HEK293 (cell line): ENCODE measurements around the gene SKAP1.

Source experiments
- CTCF ChIA-PET: fragments of 350-600 bp; formaldehyde crosslinking; extraction: SDS; loops from one replicate; lab custom pipeline; 2021; ENCODE audit warnings: antibody characterized with exemption; lab: Yijun Ruan, JAX
- POLR2A ChIA-PET: fragments of 300-600 bp; formaldehyde crosslinking; extraction: SDS; loops from one replicate; lab custom pipeline; 2020; ENCODE audit warnings: antibody characterized with exemption, inconsistent platforms; lab: Yijun Ruan, JAX
- H3K27ac ChIP-seq: fragments of 200-500 bp; sonication (Bioruptor generic); 2 replicates; pipeline ENCODE4 v1.5.1; 2014; ENCODE audit warnings: low read depth, low read length, control low read depth, inconsistent platforms; ENCODE audit errors: extremely low read depth
- H3K36me3 ChIP-seq, 2 experiments: fragments of 200-500 bp in 1 of 2; sonication (Bioruptor generic) in 1 of 2; 1 replicate in 1 of 2; 2 replicates in 1 of 2; pipeline ENCODE4 v1.5.1; 2014 to 2017; ENCODE audit warnings: inconsistent platforms in 2 of 2, low read length in 2 of 2; ENCODE audit not compliant: control insufficient read depth in 2 of 2, insufficient read depth in 1 of 2
- H3K4me1 ChIP-seq: fragments of 200-500 bp; sonication (Bioruptor generic); 2 replicates; pipeline ENCODE4 v1.5.1; 2014; ENCODE audit warnings: mild to moderate bottlenecking, low read length, inconsistent platforms; ENCODE audit not compliant: control insufficient read depth, insufficient read depth
- H3K4me3 ChIP-seq: 2 replicates; pipeline ENCODE4 v1.5.1; 2011; ENCODE audit warnings: low read depth, mild to moderate bottlenecking, control low read depth, low read length, moderate library complexity
- H3K9me3 ChIP-seq: fragments of 200-500 bp; sonication (Bioruptor generic); 2 replicates; pipeline ENCODE4 v1.5.1; 2014; ENCODE audit warnings: low read depth, low read length, inconsistent platforms; ENCODE audit not compliant: control insufficient read depth, insufficient read depth
- BCL11A ChIP-seq: fragments of 450-650 bp; formaldehyde crosslinking; IDR thresholded peaks from 2 replicates; pipeline ENCODE4 v1.5.1; 2016; ENCODE audit warnings: low read depth, missing biosample characterization, missing genetic modification characterization
- EGR2 ChIP-seq: fragments of 450-650 bp; formaldehyde crosslinking; IDR thresholded peaks from 2 replicates; pipeline ENCODE4 v1.5.1; 2016; ENCODE audit warnings: low read depth, missing biosample characterization, missing genetic modification characterization
- HOXC10 ChIP-seq: sonication (generic); formaldehyde crosslinking; IDR thresholded peaks from 2 replicates; pipeline ENCODE4 v1.8.1; 2023; ENCODE audit warnings: mild to moderate bottlenecking, missing genetic modification reagents
- PRDM1 ChIP-seq: fragments of 450-650 bp; formaldehyde crosslinking; IDR thresholded peaks from 2 replicates; pipeline ENCODE4; 2016; ENCODE audit warnings: missing biosample characterization, missing genetic modification characterization
- TRIM28 ChIP-seq: IDR thresholded peaks from 2 replicates; pipeline ENCODE4 v1.6.1; 2011; ENCODE audit warnings: low read length, control low read depth, borderline replicate concordance
- ZBTB17 ChIP-seq: fragments of 450-650 bp; formaldehyde crosslinking; IDR thresholded peaks from 2 replicates; pipeline ENCODE4 v1.5.1; 2016; ENCODE audit warnings: missing biosample characterization, missing genetic modification characterization
- ZNF2 ChIP-seq: fragments of 450-650 bp; formaldehyde crosslinking; IDR thresholded peaks from 2 replicates; pipeline ENCODE4 v1.5.1; 2016; ENCODE audit warnings: missing biosample characterization, missing genetic modification characterization
- ZNF202 ChIP-seq: fragments of 450-650 bp; formaldehyde crosslinking; IDR thresholded peaks from 2 replicates; pipeline ENCODE4 v1.5.1; 2016; ENCODE audit warnings: missing biosample characterization, missing genetic modification characterization, borderline replicate concordance
- ZNF248 ChIP-seq: fragments of 450-650 bp; formaldehyde crosslinking; IDR thresholded peaks from 2 replicates; pipeline ENCODE4 v1.5.1; 2017; ENCODE audit warnings: missing biosample characterization, missing genetic modification characterization
- ZNF274 ChIP-seq, 2 experiments: fragments of 200-500 bp in 1 of 2; fragments of 450-650 bp in 1 of 2; sonication (Bioruptor generic) in 1 of 2; formaldehyde crosslinking in 1 of 2; IDR thresholded peaks; 2 replicates each; pipeline versions ENCODE4 v1.5.1 to v1.6.1; 2014 to 2016; ENCODE audit warnings: borderline replicate concordance in 1 of 2, inconsistent platforms in 1 of 2, low read length in 1 of 2, missing biosample characterization in 1 of 2, missing genetic modification characterization in 1 of 2
- ZNF366 ChIP-seq: fragments of 450-650 bp; formaldehyde crosslinking; conservative IDR thresholded peaks from 2 replicates; pipeline ENCODE4 v1.5.1; 2016; ENCODE audit warnings: missing biosample characterization, missing genetic modification characterization
- ZNF404 ChIP-seq: fragments of 450-650 bp; formaldehyde crosslinking; IDR thresholded peaks from 2 replicates; pipeline ENCODE4 v1.5.1; 2017; ENCODE audit warnings: missing biosample characterization, missing genetic modification characterization
- ZNF654 ChIP-seq: fragments of 450-650 bp; formaldehyde crosslinking; IDR thresholded peaks from 2 replicates; pipeline ENCODE4 v1.5.1; 2016; ENCODE audit warnings: low read depth, missing biosample characterization, missing genetic modification characterization
- ZNF660 ChIP-seq: fragments of 450-650 bp; IDR thresholded peaks from 2 replicates; pipeline ENCODE4 v1.5.1; 2018; ENCODE audit warnings: missing biosample characterization, mild to moderate bottlenecking, missing genetic modification characterization
- ZNF664 ChIP-seq: fragments of 450-650 bp; formaldehyde crosslinking; IDR thresholded peaks from 2 replicates; pipeline ENCODE4 v1.5.1; 2016; ENCODE audit warnings: missing biosample characterization, missing genetic modification characterization
- ZNF768 ChIP-seq: fragments of 450-650 bp; formaldehyde crosslinking; IDR thresholded peaks from 2 replicates; pipeline ENCODE4 v1.5.1; 2018; ENCODE audit warnings: missing biosample characterization, mild to moderate bottlenecking, missing genetic modification characterization
- TF ChIP-seq, protein P1 (sequence below): fragments of 450-650 bp; formaldehyde crosslinking; IDR thresholded peaks from 2 replicates; pipeline ENCODE4 v1.5.1; 2016; ENCODE audit warnings: missing biosample characterization, missing genetic modification characterization
- TF ChIP-seq, protein P2 (sequence below): fragments of 450-650 bp; formaldehyde crosslinking; IDR thresholded peaks from 2 replicates; pipeline ENCODE4 v1.5.1; 2017; ENCODE audit warnings: missing biosample characterization, missing genetic modification characterization
- TF ChIP-seq, protein P3 (sequence below): fragments of 450-650 bp; IDR thresholded peaks from 2 replicates; pipeline ENCODE4 v1.5.1; 2018; ENCODE audit warnings: missing biosample characterization, mild to moderate bottlenecking, missing genetic modification characterization
- TF ChIP-seq, protein P4 (sequence below): fragments of 450-650 bp; formaldehyde crosslinking; IDR thresholded peaks from 2 replicates; pipeline ENCODE4 v1.5.1; 2016; ENCODE audit warnings: missing biosample characterization, missing genetic modification characterization, low read depth
- TF ChIP-seq, protein P5 (sequence below): fragments of 450-650 bp; formaldehyde crosslinking; IDR thresholded peaks from 2 replicates; pipeline ENCODE4 v1.5.1; 2017; ENCODE audit warnings: missing biosample characterization, missing genetic modification characterization
- TF ChIP-seq, protein P6 (sequence below): sonication (generic); formaldehyde crosslinking; IDR thresholded peaks from 2 replicates; pipeline ENCODE4 v1.8.1; 2022; ENCODE audit warnings: mild to moderate bottlenecking, moderate library complexity, missing genetic modification reagents

The SKAP1 gene

DNA sequence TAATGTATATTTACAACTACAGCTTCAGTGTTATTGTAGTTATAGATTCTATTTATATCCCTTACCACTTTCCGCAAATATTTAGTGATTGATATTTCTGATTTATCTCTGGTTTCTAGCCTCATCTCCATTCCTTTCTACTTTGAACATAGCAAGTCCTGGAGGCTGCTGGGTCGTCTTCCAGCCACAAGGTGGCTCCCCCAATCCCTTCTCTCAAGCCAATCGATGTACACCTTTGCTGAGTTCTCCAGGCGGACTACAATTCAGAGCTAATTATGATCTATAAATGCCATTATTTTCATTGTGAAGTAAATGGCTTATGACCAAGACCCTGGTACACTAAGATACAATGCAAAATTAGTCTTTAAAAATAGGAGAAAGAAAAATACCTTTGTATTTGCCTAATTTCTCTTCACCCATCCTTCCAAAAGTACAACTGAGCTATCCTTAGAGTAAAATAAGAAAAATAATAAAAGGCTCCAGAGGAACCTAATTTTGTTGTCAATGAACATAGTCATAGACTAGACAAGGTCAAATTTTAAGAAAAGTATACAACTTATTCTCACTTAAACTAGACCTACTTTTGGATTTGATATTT is 122.1 kb downstream of the SKAP1 start:
- POLR2A ChIA-PET: no interaction called here
- H3K4me1 ChIP-seq: peaks cover 6% of the 10 kb centered on the region
- no peaks in the 10 kb centered on the region for H3K9me3 ChIP-seq
- H3K27ac ChIP-seq: no peak overlapping the region
- TF ChIP-seq ZNF660 (tag by site-specific recombination) (peak; percentile 32; the same call in 1 of the 2 replicates), ZBTB17 (tag by site-specific recombination) (peak; percentile 88), ZNF2 (tag by site-specific recombination) (peak; percentile 63), ZNF366 (tag by site-specific recombination) (no peak), ZNF248 (tag by site-specific recombination) (no peak), ZNF202 (tag by site-specific recombination) (no peak), ZNF654 (peak; percentile 66)
- TF ChIP-seq, protein P1, sequence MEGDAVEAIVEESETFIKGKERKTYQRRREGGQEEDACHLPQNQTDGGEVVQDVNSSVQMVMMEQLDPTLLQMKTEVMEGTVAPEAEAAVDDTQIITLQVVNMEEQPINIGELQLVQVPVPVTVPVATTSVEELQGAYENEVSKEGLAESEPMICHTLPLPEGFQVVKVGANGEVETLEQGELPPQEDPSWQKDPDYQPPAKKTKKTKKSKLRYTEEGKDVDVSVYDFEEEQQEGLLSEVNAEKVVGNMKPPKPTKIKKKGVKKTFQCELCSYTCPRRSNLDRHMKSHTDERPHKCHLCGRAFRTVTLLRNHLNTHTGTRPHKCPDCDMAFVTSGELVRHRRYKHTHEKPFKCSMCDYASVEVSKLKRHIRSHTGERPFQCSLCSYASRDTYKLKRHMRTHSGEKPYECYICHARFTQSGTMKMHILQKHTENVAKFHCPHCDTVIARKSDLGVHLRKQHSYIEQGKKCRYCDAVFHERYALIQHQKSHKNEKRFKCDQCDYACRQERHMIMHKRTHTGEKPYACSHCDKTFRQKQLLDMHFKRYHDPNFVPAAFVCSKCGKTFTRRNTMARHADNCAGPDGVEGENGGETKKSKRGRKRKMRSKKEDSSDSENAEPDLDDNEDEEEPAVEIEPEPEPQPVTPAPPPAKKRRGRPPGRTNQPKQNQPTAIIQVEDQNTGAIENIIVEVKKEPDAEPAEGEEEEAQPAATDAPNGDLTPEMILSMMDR (tag by site-specific recombination): peak; percentile 47; the same call in 1 of the 2 replicates
- H3K36me3 ChIP-seq: no peaks in the 10 kb centered on the region
- no peak overlapping the region for H3K4me3 ChIP-seq
- CTCF ChIA-PET: interaction anchor here (0.6 to 3.9 kb wide), 63 partner anchors 9 to 576 kb away, joined by 3 to 76 read pairs (median 5); partner anchors contain the start of genes HOXB5 and HOXB8

DNA sequence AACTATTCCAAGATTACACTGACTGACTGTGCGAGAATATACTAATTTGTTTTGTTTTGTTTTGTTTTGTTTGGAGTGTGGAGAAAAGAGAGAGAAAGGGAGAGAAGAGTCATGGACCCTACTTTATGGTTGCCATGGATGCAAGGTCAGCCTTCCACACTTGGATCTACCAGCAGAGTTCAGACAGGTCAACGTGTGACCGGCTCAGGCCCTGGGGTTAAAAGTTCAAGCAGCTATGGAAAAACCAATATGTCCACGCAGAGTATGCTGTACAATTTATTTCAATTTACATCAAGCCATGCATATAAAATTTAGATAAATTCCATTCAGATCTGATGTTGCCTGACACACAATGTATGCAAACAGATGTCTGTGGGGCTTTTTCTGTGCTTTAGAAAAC is 122.8 kb downstream of the SKAP1 start:
- Histone ChIP-seq H3K36me3 (no peaks in the 10 kb centered on the region), H3K4me3 (no peak overlapping the region), H3K27ac (no peak overlapping the region), H3K9me3 (no peaks in the 10 kb centered on the region), H3K4me1 (peaks cover 6% of the 10 kb centered on the region)
- TF ChIP-seq ZNF664: no peak
- TF ChIP-seq PRDM1 (tag by site-specific recombination): peak; percentile 20; the same call in 1 of the 2 replicates
- ChIA-PET POLR2A (no interaction called here), CTCF (interaction anchor here (0.6 to 3.9 kb wide), 35 partner anchors 11 to 577 kb away, joined by 3 to 76 read pairs (median 6); partner anchors contain the start of genes HOXB5 and HOXB8)

DNA sequence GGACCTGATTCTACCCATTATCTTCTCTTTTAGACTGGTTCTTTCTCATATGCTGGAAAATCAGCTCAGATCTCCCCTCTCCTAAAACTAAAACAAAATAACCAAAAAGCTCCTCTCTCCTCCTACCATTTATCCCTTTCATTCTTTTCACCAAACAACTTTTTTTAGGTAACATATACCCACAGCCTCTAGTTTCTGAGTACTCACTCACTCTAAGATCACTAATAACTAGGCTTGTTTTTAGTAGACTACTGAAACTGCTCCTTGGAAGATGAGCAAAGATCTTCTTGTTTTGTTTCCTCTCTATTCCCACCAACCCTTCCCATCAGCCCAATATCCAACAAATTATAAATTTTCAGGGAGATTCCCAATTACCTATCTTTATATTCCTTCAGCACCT is 129.0 kb downstream of the SKAP1 start:
- Histone ChIP-seq H3K36me3 (no peaks in the 10 kb centered on the region), H3K4me3 (no peak overlapping the region), H3K4me1 (no peaks in the 10 kb centered on the region), H3K27ac (no peak overlapping the region), H3K9me3 (no peaks in the 10 kb centered on the region)
- ChIA-PET CTCF (interaction anchor here (0.6 to 1.3 kb wide), 4 partner anchors 28 to 411 kb away, joined by 3 to 5 read pairs (median 3); no protein-coding TSS in a partner anchor), POLR2A (no interaction called here)
- TF ChIP-seq HOXC10 (CRISPR knock-in tag) (no peak), BCL11A (no peak), ZNF248 (tag by site-specific recombination) (no peak), ZNF404 (tag by site-specific recombination) (no peak), EGR2 (tag by site-specific recombination) (no peak), ZNF768 (no peak), ZNF274 (IDR thresholded peaks at IDR 0.05; ENCODE audit: low read length) (no peak), ZNF274 (tag by site-specific recombination; IDR thresholded peaks at IDR 0.05; ENCODE audit: borderline replicate concordance) (no peak), TRIM28 (no peak)
- TF ChIP-seq, protein P2, sequence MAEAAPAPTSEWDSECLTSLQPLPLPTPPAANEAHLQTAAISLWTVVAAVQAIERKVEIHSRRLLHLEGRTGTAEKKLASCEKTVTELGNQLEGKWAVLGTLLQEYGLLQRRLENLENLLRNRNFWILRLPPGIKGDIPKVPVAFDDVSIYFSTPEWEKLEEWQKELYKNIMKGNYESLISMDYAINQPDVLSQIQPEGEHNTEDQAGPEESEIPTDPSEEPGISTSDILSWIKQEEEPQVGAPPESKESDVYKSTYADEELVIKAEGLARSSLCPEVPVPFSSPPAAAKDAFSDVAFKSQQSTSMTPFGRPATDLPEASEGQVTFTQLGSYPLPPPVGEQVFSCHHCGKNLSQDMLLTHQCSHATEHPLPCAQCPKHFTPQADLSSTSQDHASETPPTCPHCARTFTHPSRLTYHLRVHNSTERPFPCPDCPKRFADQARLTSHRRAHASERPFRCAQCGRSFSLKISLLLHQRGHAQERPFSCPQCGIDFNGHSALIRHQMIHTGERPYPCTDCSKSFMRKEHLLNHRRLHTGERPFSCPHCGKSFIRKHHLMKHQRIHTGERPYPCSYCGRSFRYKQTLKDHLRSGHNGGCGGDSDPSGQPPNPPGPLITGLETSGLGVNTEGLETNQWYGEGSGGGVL: no peak
- TF ChIP-seq, protein P3, sequence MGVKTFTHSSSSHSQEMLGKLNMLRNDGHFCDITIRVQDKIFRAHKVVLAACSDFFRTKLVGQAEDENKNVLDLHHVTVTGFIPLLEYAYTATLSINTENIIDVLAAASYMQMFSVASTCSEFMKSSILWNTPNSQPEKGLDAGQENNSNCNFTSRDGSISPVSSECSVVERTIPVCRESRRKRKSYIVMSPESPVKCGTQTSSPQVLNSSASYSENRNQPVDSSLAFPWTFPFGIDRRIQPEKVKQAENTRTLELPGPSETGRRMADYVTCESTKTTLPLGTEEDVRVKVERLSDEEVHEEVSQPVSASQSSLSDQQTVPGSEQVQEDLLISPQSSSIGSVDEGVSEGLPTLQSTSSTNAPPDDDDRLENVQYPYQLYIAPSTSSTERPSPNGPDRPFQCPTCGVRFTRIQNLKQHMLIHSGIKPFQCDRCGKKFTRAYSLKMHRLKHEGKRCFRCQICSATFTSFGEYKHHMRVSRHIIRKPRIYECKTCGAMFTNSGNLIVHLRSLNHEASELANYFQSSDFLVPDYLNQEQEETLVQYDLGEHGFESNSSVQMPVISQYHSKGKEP (tag by site-specific recombination): no peak
- TF ChIP-seq, protein P4, sequence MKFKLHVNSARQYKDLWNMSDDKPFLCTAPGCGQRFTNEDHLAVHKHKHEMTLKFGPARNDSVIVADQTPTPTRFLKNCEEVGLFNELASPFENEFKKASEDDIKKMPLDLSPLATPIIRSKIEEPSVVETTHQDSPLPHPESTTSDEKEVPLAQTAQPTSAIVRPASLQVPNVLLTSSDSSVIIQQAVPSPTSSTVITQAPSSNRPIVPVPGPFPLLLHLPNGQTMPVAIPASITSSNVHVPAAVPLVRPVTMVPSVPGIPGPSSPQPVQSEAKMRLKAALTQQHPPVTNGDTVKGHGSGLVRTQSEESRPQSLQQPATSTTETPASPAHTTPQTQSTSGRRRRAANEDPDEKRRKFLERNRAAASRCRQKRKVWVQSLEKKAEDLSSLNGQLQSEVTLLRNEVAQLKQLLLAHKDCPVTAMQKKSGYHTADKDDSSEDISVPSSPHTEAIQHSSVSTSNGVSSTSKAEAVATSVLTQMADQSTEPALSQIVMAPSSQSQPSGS: no peak
- TF ChIP-seq, protein P5, sequence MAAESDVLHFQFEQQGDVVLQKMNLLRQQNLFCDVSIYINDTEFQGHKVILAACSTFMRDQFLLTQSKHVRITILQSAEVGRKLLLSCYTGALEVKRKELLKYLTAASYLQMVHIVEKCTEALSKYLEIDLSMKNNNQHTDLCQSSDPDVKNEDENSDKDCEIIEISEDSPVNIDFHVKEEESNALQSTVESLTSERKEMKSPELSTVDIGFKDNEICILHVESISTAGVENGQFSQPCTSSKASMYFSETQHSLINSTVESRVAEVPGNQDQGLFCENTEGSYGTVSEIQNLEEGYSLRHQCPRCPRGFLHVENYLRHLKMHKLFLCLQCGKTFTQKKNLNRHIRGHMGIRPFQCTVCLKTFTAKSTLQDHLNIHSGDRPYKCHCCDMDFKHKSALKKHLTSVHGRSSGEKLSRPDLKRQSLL (tag by site-specific recombination): no peak
- TF ChIP-seq, protein P6, sequence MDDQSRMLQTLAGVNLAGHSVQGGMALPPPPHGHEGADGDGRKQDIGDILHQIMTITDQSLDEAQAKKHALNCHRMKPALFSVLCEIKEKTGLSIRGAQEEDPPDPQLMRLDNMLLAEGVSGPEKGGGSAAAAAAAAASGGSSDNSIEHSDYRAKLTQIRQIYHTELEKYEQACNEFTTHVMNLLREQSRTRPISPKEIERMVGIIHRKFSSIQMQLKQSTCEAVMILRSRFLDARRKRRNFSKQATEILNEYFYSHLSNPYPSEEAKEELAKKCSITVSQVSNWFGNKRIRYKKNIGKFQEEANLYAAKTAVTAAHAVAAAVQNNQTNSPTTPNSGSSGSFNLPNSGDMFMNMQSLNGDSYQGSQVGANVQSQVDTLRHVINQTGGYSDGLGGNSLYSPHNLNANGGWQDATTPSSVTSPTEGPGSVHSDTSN (CRISPR knock-in tag): no peak
